Hepatocyte (in vitro differentiated cells): ENCODE results near the gene GPALPP1.

ENCODE experiments used
- EZH2 ChIP-seq: fragments of 200-600 bp; sonication (generic); IDR thresholded peaks from 2 replicates; pipeline ENCODE4 v1.6.1; 2016; ENCODE audit warnings: antibody characterized with exemption, mild to moderate bottlenecking, borderline replicate concordance
- EZH2phosphoT487 ChIP-seq: fragments of 200-600 bp; sonication (generic); IDR thresholded peaks from one replicate; pipeline ENCODE4 v1.6.1; 2018; ENCODE audit warnings: antibody characterized with exemption, mild to moderate bottlenecking, low read depth, moderate library complexity; ENCODE audit not compliant: unreplicated experiment, severe bottlenecking
- TF ChIP-seq, protein P1 (sequence below): fragments of 200-600 bp; sonication (generic); IDR thresholded peaks from 2 replicates; pipeline ENCODE4 v1.5.1; 2016; ENCODE audit warnings: antibody characterized with exemption, mild to moderate bottlenecking; ENCODE audit not compliant: poor library complexity

DNA sequence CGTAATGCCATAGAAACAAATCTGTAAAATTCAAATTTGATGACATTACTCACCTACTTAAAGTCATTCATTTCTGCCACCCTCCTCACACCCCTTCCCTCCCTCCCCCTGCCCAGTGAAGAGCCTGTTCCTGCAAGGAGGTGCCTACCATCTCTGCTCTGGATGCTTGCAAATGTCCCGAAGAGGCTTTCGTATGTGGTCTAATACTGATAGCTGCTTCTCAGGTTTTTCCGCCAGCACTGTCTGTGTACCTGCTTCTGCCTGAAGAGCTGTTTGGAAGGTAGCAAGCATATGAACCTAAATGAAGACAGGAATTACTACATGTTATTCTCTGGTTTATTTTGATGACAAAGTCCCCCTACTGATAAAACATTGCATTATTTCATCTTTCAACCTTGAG lies 57.1 kb downstream of the GPALPP1 start:
- TF ChIP-seq, protein P1, sequence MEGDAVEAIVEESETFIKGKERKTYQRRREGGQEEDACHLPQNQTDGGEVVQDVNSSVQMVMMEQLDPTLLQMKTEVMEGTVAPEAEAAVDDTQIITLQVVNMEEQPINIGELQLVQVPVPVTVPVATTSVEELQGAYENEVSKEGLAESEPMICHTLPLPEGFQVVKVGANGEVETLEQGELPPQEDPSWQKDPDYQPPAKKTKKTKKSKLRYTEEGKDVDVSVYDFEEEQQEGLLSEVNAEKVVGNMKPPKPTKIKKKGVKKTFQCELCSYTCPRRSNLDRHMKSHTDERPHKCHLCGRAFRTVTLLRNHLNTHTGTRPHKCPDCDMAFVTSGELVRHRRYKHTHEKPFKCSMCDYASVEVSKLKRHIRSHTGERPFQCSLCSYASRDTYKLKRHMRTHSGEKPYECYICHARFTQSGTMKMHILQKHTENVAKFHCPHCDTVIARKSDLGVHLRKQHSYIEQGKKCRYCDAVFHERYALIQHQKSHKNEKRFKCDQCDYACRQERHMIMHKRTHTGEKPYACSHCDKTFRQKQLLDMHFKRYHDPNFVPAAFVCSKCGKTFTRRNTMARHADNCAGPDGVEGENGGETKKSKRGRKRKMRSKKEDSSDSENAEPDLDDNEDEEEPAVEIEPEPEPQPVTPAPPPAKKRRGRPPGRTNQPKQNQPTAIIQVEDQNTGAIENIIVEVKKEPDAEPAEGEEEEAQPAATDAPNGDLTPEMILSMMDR, result no peak
- TF ChIP-seq EZH2 (no peak), EZH2phosphoT487 (no peak)
